NB4 (cell line): ENCODE data around the gene ELK1.
"Not testable (repeated sequence)": the region's sequence is repeated elsewhere in the genome, so short reads cannot be mapped to it uniquely, and the experiment has no call there.

ENCODE experiments used
- DNase-seq: peaks from one replicate; pipeline ENCODE4 v3.0.0; 2010; ENCODE audit warnings: low read depth
- H3K4me3 ChIP-seq: one replicate; pipeline ENCODE4 v1.5.1; 2011; ENCODE audit warnings: mild to moderate bottlenecking, low read depth, low read length, moderate library complexity
- CTCF ChIP-seq: IDR thresholded peaks from one replicate; pipeline ENCODE4 v1.5.1; 2012; ENCODE audit warnings: low read depth, low read length
- MYC ChIP-seq: IDR thresholded peaks from 2 replicates; pipeline ENCODE4 v1.6.1; 2011; ENCODE audit warnings: low read depth, low read length
- POLR2A ChIP-seq: IDR thresholded peaks from 2 replicates; pipeline ENCODE4 v1.6.1; 2011; ENCODE audit warnings: mild to moderate bottlenecking; ENCODE audit not compliant: insufficient read length; ENCODE audit errors: extremely low read depth
- TF ChIP-seq, protein P1 (sequence below): IDR thresholded peaks from 2 replicates; pipeline ENCODE4 v1.6.1; 2011; ENCODE audit warnings: low read depth, low read length

Gene ELK1

GRCh38 chrX:47650164-47651042, at the start of gene ELK1:
TSS of gene ELK1 (minus strand) at chrX:47650563. CDS start at chrX:47641441, 9,122 bp downstream.
- TF ChIP-seq, protein P1, sequence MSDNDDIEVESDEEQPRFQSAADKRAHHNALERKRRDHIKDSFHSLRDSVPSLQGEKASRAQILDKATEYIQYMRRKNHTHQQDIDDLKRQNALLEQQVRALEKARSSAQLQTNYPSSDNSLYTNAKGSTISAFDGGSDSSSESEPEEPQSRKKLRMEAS: peak; percentile 77
- TF ChIP-seq POLR2A: peak; percentile 40
- peak; percentile 80 for TF ChIP-seq MYC
- no peak for TF ChIP-seq CTCF
- peak; percentile 99 for DNase-seq
- H3K4me3 ChIP-seq: peak within 1 kb of the TSS; percentile 73

DNA sequence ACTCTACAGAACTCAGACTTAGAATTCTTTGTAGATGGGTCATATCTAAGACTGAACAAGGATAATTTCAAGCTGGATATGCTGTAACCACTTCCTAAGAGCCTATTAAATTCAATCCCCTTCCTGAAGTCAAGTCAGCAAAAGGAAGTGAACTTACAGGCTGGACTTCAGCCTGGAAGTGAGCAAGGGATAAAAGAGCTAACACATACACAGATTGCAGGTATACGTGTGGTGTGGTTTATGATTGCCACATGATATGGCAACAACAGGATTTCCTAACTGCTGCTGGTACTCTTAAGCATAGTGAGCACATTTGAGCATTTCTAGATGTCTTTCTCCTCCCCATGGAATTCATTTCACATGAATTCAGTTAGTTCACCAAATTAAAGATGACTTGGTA, 46.8 kb upstream of the ELK1 start:
- DNase-seq: no peak
- no peak overlapping the region for H3K4me3 ChIP-seq
- TF ChIP-seq MYC: no peak
- TF ChIP-seq, protein P1: no peak
- no peak for TF ChIP-seq CTCF
- no peak for TF ChIP-seq POLR2A

DNA sequence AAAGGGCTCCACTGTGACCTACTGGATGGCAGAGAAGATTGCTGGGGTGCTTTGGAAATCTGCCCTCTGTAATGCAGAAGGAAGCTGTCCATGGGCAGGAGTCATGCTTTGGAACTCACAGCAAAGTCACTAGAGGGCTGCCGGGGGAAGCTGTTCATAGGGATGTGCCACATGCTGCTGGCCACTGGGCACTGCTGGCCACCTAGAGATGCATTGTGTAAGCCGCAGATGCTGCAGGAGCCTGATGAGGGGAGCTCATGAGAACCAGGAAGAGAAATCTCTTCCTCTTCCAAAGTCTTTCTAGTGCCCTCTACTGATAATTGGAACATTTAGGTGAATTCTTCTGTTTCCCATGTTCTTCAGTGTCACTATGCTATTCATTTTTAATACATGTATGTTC, 39.8 kb upstream of the ELK1 start:
- peak; percentile 11 for DNase-seq
- no peak for TF ChIP-seq POLR2A
- TF ChIP-seq, protein P1: no peak
- no peak overlapping the region for H3K4me3 ChIP-seq

- no peak for DNase-seq
- no peak overlapping the region for H3K4me3 ChIP-seq
- TF ChIP-seq MYC: no peak
- no peak for TF ChIP-seq POLR2A
- TF ChIP-seq CTCF: no peak
- TF ChIP-seq, protein P1: no peak
Observed at GRCh38 chrX:47687263-47687662, 36.9 kb upstream of the ELK1 start.

- H3K4me3 ChIP-seq: no peak overlapping the region
- TF ChIP-seq CTCF (no peak), POLR2A (no peak), MYC (no peak)
- TF ChIP-seq, protein P1: no peak
- DNase-seq: no peak
Observed at GRCh38 chrX:47683829-47684205, 33.5 kb upstream of the ELK1 start.

DNA sequence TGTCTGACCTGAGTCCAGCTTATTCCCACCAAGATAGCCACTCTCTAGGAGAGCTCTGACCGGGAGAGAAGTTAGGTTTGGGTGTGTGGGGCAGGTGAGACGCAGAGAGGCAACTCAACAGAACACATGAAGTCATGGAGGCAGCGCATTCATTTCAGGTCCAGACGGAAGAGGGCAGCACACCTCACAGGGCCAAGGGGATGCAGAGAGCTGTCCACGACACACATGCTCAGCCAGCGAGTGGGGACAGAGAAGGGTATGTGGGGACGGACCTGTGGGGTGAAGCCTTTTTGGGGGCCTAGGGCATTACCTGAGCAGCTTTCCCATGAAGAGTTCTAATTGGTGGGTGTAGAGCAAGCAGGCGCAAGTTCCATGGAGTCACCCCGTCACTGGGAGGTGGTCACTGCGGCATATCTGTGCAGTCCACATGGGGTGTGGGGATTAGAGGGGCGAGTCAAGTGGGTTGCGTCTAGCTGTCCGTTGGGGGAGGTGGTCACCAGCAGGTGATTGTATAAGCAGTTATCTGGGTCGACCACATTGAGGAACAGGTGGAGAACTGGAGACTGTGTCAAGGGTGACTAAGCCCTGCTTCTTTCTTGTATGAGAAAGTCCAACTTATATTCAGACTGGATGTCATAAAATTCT, 32.9 kb upstream of the ELK1 start:
- TF ChIP-seq POLR2A (no peak), CTCF (no peak), MYC (no peak)
- TF ChIP-seq, protein P1: no peak
- no peak for DNase-seq
- H3K4me3 ChIP-seq: no peak overlapping the region

DNA sequence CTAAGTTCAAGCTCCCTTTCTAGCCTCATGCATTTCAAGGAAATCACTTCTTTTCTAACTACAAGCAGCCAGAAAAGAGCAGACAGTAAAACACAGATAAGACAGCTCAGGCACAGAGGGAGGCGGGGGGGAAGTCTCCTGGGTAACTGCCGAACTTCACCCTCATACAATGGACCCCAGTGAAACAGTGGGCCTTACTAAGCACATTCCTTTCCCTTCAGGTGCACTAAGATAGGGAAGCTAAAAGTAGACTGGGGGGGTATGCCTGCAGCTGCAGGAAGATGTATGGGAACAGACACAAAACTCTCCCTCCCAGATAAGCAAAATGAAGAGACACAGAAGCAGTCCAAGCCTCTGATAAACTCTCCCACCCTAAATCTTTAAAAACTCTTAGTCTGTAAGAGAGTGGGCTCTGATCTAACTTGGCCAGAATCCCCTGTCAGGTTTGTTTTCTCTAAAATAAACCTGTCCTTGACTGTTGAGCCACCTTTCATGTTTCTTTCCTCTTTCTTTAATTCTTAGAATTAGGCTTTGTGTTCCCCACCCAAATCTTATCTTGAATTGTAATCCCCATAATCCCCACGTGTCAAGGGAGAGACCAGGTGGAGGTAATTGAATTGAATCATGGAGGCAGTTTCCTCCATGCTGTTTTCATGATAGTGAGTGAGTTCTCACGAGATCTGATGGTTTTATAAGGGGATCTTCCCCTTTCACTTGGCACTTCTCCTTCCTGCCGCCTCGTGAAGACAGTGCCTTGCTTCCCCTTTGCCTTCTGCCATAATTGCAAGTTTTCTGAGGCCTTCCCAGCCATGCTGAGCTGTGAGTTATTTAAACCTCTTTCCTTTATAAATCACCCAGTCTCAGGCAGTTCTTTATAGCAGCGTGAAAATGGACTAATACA, 25.8 kb upstream of the ELK1 start:
- peak; percentile 52 for DNase-seq
- H3K4me3 ChIP-seq: not testable (repeated sequence)
